K562 (cell line): ENCODE results near the gene PEPD. TPM values are rescaled to one million over a fixed set of nuclear protein-coding genes. Genes with fewer than 3 reads are reported as not detected.

Experiments
- ATAC-seq: fragments of 200-7000 bp; cut with Tn5 transposase; 3 replicates; pipeline ENCODE4 v1.9.1; 2020; ENCODE audit warnings: moderate library complexity
- BruUV-seq: library from RNA; stranded (reverse); fragments of 400-500 nt; replicated peaks from 2 replicates; lab custom pipeline; 2021; lab: Mats Ljungman, UMichigan
- CTCF ChIA-PET: fragments of 300-600 bp; formaldehyde crosslinking; extraction: SDS; loops from one replicate; lab custom pipeline; 2021; ENCODE audit warnings: low intra/inter-chr PET ratio; lab: Yijun Ruan, JAX
- POLR2A ChIA-PET: fragments of 300-600, 350-650 bp; sonication (Branson Sonifier 250); formaldehyde crosslinking; extraction: SDS; loops from one replicate; lab custom pipeline; 2021; ENCODE audit warnings: antibody characterized with exemption, inconsistent platforms; lab: Yijun Ruan, JAX
- DNase-seq, 4 experiments: peaks; one replicate each; pipeline versions ENCODE4 v3.0.0 to v3.0.0-alpha.2; 2011 to 2018; ENCODE audit warnings: low spot score in 3 of 4, mixed read lengths in 3 of 4; ENCODE audit errors: extremely low read depth in 1 of 4
- FAIRE-seq: peaks from 2 replicates; lab custom pipeline; 2011; peaks lifted over from hg19 to GRCh38; lab: Jason Lieb, UNC
- H2AFZ ChIP-seq: 2 replicates; pipeline ENCODE4 v1.6.0; 2011; ENCODE audit warnings: low read depth, low read length, control low read depth, inconsistent platforms
- H3K27ac ChIP-seq: fragments of 200-600 bp; 3 replicates; pipeline ENCODE4 v1.8.0; 2011; ENCODE audit warnings: low read depth, mild to moderate bottlenecking, control low read depth, inconsistent platforms, low read length, moderate library complexity, mixed read lengths; ENCODE audit errors: extremely low read depth
- H3K27me3 ChIP-seq, 2 experiments: fragments of 300-600 bp in 1 of 2; 2 replicates in 1 of 2; 3 replicates in 1 of 2; pipeline versions ENCODE4 v1.6.0 to v1.8.0; 2011; ENCODE audit warnings: inconsistent platforms in 2 of 2, low read length in 2 of 2, mild to moderate bottlenecking in 1 of 2, mixed read lengths in 1 of 2, moderate library complexity in 1 of 2; ENCODE audit not compliant: control insufficient read depth in 2 of 2, insufficient read depth in 2 of 2
- H3K36me3 ChIP-seq: fragments of 300-600 bp; 3 replicates; pipeline ENCODE4 v1.8.0; 2011; ENCODE audit warnings: mild to moderate bottlenecking, low read length, inconsistent platforms; ENCODE audit not compliant: control insufficient read depth, insufficient read depth
- H3K4me1 ChIP-seq, 2 experiments: fragments of 200-600 bp in 1 of 2; replicated peaks in 1 of 2; 2 replicates in 1 of 2; 3 replicates in 1 of 2; pipeline versions ENCODE4 v1.5.1 to v1.8.0; 2011; ENCODE audit warnings: inconsistent platforms in 2 of 2, low read length in 2 of 2, mild to moderate bottlenecking in 1 of 2, mixed read lengths in 1 of 2, moderate library complexity in 1 of 2; ENCODE audit not compliant: control insufficient read depth in 2 of 2, insufficient read depth in 2 of 2
- H3K4me2 ChIP-seq: 2 replicates; pipeline ENCODE4 v1.6.1; 2011; ENCODE audit warnings: low read length, control low read depth, inconsistent platforms, mixed read lengths; ENCODE audit not compliant: insufficient read depth
- H3K4me3 ChIP-seq: fragments of 200-600 bp; sonication (generic), shearing (Covaris generic); 2 replicates; pipeline ENCODE4 v1.5.1; 2016; ENCODE audit warnings: control low read depth, inconsistent platforms
- H3K79me2 ChIP-seq: fragments of 200-600 bp; 3 replicates; pipeline ENCODE4 v1.8.0; 2011; ENCODE audit warnings: low read length, inconsistent platforms; ENCODE audit not compliant: control insufficient read depth, insufficient read depth
- H3K9ac ChIP-seq, 2 experiments: 2 replicates each; pipeline versions ENCODE4 v1.6.0 to v1.6.1; 2011; ENCODE audit warnings: low read depth in 2 of 2, low read length in 2 of 2, control low read depth in 1 of 2, inconsistent platforms in 1 of 2, mild to moderate bottlenecking in 1 of 2, mixed read lengths in 1 of 2; ENCODE audit not compliant: insufficient read depth in 1 of 2
- H3K9me1 ChIP-seq: one replicate; pipeline ENCODE4 v1.6.0; 2011; ENCODE audit warnings: inconsistent platforms, mild to moderate bottlenecking, low read length, moderate library complexity; ENCODE audit not compliant: control insufficient read depth, insufficient read depth
- H3K9me3 ChIP-seq: replicated peaks from 2 replicates; pipeline ENCODE4 v1.5.1; 2011; ENCODE audit warnings: low read depth, low read length, inconsistent platforms; ENCODE audit not compliant: control insufficient read depth, insufficient read depth
- H4K20me1 ChIP-seq: replicated peaks from 2 replicates; pipeline ENCODE4 v1.6.1; 2011; ENCODE audit warnings: low read length, inconsistent platforms, mixed read lengths; ENCODE audit not compliant: control insufficient read depth, insufficient read depth
- ARID2 ChIP-seq: fragments of 450-650 bp; IDR thresholded peaks from 2 replicates; pipeline ENCODE4 v1.6.1; 2017; ENCODE audit warnings: antibody characterized with exemption, mild to moderate bottlenecking
- ARNT ChIP-seq, 2 experiments: fragments of 450-650 bp; IDR thresholded peaks; 2 replicates each; pipeline ENCODE4 v1.6.1; 2016; ENCODE audit warnings: mild to moderate bottlenecking in 1 of 2
- CBX3 ChIP-seq, 2 experiments: IDR thresholded peaks; 1 replicate in 1 of 2; 2 replicates in 1 of 2; pipeline ENCODE4 v1.6.1; 2012; ENCODE audit warnings: inconsistent platforms in 2 of 2, low read length in 2 of 2, borderline replicate concordance in 1 of 2, control low read depth in 1 of 2
- DMBX1 ChIP-seq: fragments of 250-450 bp; sonication (Bioruptor Pico); IDR thresholded peaks from 2 replicates; pipeline ENCODE4 v1.8.0; 2022; ENCODE audit warnings: inconsistent platforms, mild to moderate bottlenecking, moderate library complexity, borderline replicate concordance
- ELF1 ChIP-seq: fragments of 200-800 bp; sonication (Bioruptor generic); IDR thresholded peaks from 2 replicates; pipeline ENCODE4 v1.6.1; 2016; ENCODE audit warnings: missing genetic modification characterization, missing compliant biosample characterization
- GTF2E2 ChIP-seq: fragments of 200-800 bp; sonication (Bioruptor generic); IDR thresholded peaks from 2 replicates; pipeline ENCODE4 v1.6.1; 2016; ENCODE audit warnings: missing genetic modification characterization, missing compliant biosample characterization
- HMBOX1 ChIP-seq: sonication (generic); IDR thresholded peaks from 2 replicates; pipeline ENCODE4 v1.6.1; 2016
- IRF9 ChIP-seq: fragments of 450-650 bp; IDR thresholded peaks from 2 replicates; pipeline ENCODE4 v1.6.1; 2016; ENCODE audit warnings: missing biosample characterization, missing genetic modification characterization
- NUFIP1 ChIP-seq: fragments of 450-650 bp; IDR thresholded peaks from 2 replicates; pipeline ENCODE4 v1.6.1; 2018; ENCODE audit not compliant: partially characterized antibody
- SETDB1 ChIP-seq: IDR thresholded peaks from one replicate; pipeline ENCODE4 v1.6.1; 2012; ENCODE audit warnings: low read length, control low read depth, inconsistent platforms
- SOX6 ChIP-seq: fragments of 450-650 bp; IDR thresholded peaks from 2 replicates; pipeline ENCODE4 v1.6.1; 2014; ENCODE audit warnings: mild to moderate bottlenecking
- STAT5A ChIP-seq: IDR thresholded peaks from 2 replicates; pipeline ENCODE4 v1.6.1; 2012; ENCODE audit warnings: low read length, inconsistent platforms, borderline replicate concordance
- USF2 ChIP-seq: sonication (generic); formaldehyde crosslinking; IDR thresholded peaks from 2 replicates; pipeline ENCODE4 v1.5.0; 2020; ENCODE audit warnings: missing genetic modification reagents
- ZNF263 ChIP-seq: sonication (generic); formaldehyde crosslinking; IDR thresholded peaks from 2 replicates; pipeline ENCODE4 v1.8.0; 2022; ENCODE audit warnings: mild to moderate bottlenecking, missing genetic modification reagents, borderline replicate concordance
- whole genome bisulfite sequencing: fragments of 100-300 bp; shearing (Covaris generic); methylation state at CpG from one replicate; pipeline ENCODE4 v1.1.6; 2016; ENCODE audit warnings: low coverage, mixed read lengths; ENCODE audit not compliant: insufficient coverage; ENCODE audit errors: missing lambda C conversion rate; 5-methylcytosine and 5-hydroxymethylcytosine counted together
- in situ Hi-C: fragments of 300-500 bp; cut with MboI; formaldehyde crosslinking; loops from 4 replicates; pipeline ENCODE4 v1.15.0; 2018; ENCODE audit warnings: inconsistent platforms, mixed read lengths
- intact Hi-C: fragments of 100-400 bp; cut with micrococcal nuclease; formaldehyde crosslinking; loops from 2 replicates; pipeline ENCODE4 v1.14.2; 2022
- polyA plus RNA-seq, 8 experiments: library from polyadenylated mRNA; depleted of rRNA in 4 of 8; stranded (reverse) in 5 of 8; unstranded in 3 of 8; fragments of >200 nt; fragmentation: Nextera tagmentation in 2 of 8; fragmentation: Illumina TruSeq in 1 of 8; extraction: Ambion mirVana in 2 of 8; extraction: Trizol in 1 of 8; gene quantifications; 2 replicates each; pipeline versions ENCODE4 v1.2.1 to v1.2.3, GENCODE V29; 2011 to 2014; ENCODE audit warnings: inconsistent platforms in 1 of 8, missing spikeins in 1 of 8
- total RNA-seq, 7 experiments: library from RNA; depleted of rRNA in 6 of 7; stranded (reverse); fragments of >200 nt in 6 of 7; fragmentation: Illumina TruSeq in 2 of 7; extraction: Trizol in 2 of 7; gene quantifications; 2 replicates each; pipeline versions ENCODE4 v1.2.1 to v1.2.3, GENCODE V29; 2011 to 2021; ENCODE audit warnings: low replicate concordance in 1 of 7

Gene PEPD
- total and polyA plus RNA-seq, 9 of the 15 experiments (the other 6 are each of a cell fraction or from before 2014, with no cell fraction given): 1.3 to 19.2 (median 16.0) TPM

- ChIA-PET POLR2A (interaction anchor here (0.9 to 1.5 kb wide), 2 partner anchors 11 to 32 kb away, joined by 3 to 4 read pairs; partner anchors contain the start of gene PEPD), CTCF (no interaction called here)
- Histone ChIP-seq H4K20me1 (no peaks in the 10 kb centered on the region), H3K4me1 (no peaks in the 10 kb centered on the region), H3K27ac (no peak overlapping the region), H3K27me3 (peaks cover 0 to 23% of the 10 kb centered on the region in 2 experiments; a peak in 1 of 5 replicates), H3K9me1 (no peaks in the 10 kb centered on the region), H3K9ac (no peak overlapping the region), H3K9me3 (no peaks in the 10 kb centered on the region), H3K4me2 (no peak overlapping the region), H3K79me2 (no peaks in the 10 kb centered on the region), H3K4me3 (no peak overlapping the region), H2AFZ (no peak overlapping the region), H3K36me3 (no peaks in the 10 kb centered on the region)
- in situ Hi-C loops: no loop called here
- no peak for FAIRE-seq
- intact Hi-C loops: no loop called here
- no TSS peak for BruUV-seq
- no peak for DNase-seq
- no peak for TF ChIP-seq SETDB1
- no peak for ATAC-seq
- 4% methylated on average over 4 of the region's 6 CpGs for WGBS
Measured at GRCh38 chr19:33532859-33533460, 11.4 kb upstream of the PEPD start.

GRCh38 chr19:33530842-33531241 lies 9.3 kb upstream of the PEPD start:
- no peaks in the 10 kb centered on the region for H4K20me1 ChIP-seq
- H3K27me3 ChIP-seq: peaks cover 0 to 28% of the 10 kb centered on the region in 2 experiments; a peak in 3 of 5 replicates
- H3K9ac ChIP-seq: no peak overlapping the region
- H3K4me3 ChIP-seq: no peak overlapping the region
- in situ Hi-C loops: no loop called here
- ChIA-PET CTCF (no interaction called here), POLR2A (interaction anchor here (0.9 kb wide), 1 partner anchor 7 kb away, joined by 3 read pairs; no protein-coding TSS in a partner anchor)
- no peaks in the 10 kb centered on the region for H3K36me3 ChIP-seq
- H3K79me2 ChIP-seq: no peaks in the 10 kb centered on the region
- no peak overlapping the region for H2AFZ ChIP-seq
- intact Hi-C loops: no loop called here
- ATAC-seq (no peak), FAIRE-seq (no peak), DNase-seq (no peak)
- H3K9me3 ChIP-seq: no peaks in the 10 kb centered on the region
- H3K4me1 ChIP-seq: no peaks in the 10 kb centered on the region
- no TSS peak for BruUV-seq
- no peak overlapping the region for H3K4me2 ChIP-seq
- WGBS: 0% methylated on average over 4 of the region's 4 CpGs
- H3K27ac ChIP-seq: no peak overlapping the region
- H3K9me1 ChIP-seq: no peaks in the 10 kb centered on the region
- TF ChIP-seq GTF2E2 (tag): no peak
- no peak for TF ChIP-seq ELF1
- TF ChIP-seq SOX6: no peak
- no peak for TF ChIP-seq CBX3 (IDR thresholded peaks at IDR 0.05; ENCODE audit: borderline replicate concordance in 1 of 2, low read length in 2 of 2)
- TF ChIP-seq STAT5A: no peak
- TF ChIP-seq HMBOX1: no peak
- no peak for TF ChIP-seq ZNF263
- TF ChIP-seq DMBX1 (CRISPR knock-in tag): no peak
- TF ChIP-seq IRF9 (tag): no peak
- no peak for TF ChIP-seq ARNT (IDR thresholded peaks at IDR 0.05)
- no peak for TF ChIP-seq USF2 (CRISPR knock-in tag)
- TF ChIP-seq NUFIP1: no peak
- no peak for TF ChIP-seq ARID2
